IMR-90 (cell line): Measurements from ENCODE around the gene STRA6.

Experiments
- BHLHE40 ChIP-seq: fragments of 150-350 bp; IDR thresholded peaks from 2 replicates; pipeline ENCODE4 v1.6.1; 2016; ENCODE audit warnings: mild to moderate bottlenecking, low read depth, low read length
- CEBPB ChIP-seq: IDR thresholded peaks from 2 replicates; pipeline ENCODE4 v1.6.1; 2012; ENCODE audit warnings: low read depth, low read length, improper control_type of control experiment
- MAFK ChIP-seq: IDR thresholded peaks from 2 replicates; pipeline ENCODE4 v1.6.1; 2012; ENCODE audit warnings: low read depth, low read length, improper control_type of control experiment
- MAZ ChIP-seq: IDR thresholded peaks from 2 replicates; pipeline ENCODE4 v1.6.1; 2012; ENCODE audit warnings: low read depth, mild to moderate bottlenecking, low read length, improper control_type of control experiment, moderate library complexity, borderline replicate concordance
- MXI1 ChIP-seq: IDR thresholded peaks from 2 replicates; pipeline ENCODE4 v1.6.1; 2012; ENCODE audit warnings: low read depth, mild to moderate bottlenecking, low read length, moderate library complexity, borderline replicate concordance
- POLR2A ChIP-seq: IDR thresholded peaks from 2 replicates; pipeline ENCODE4 v1.6.1; 2012; ENCODE audit warnings: mild to moderate bottlenecking, low read depth, low read length
- RAD21 ChIP-seq: IDR thresholded peaks from 2 replicates; pipeline ENCODE4 v1.6.1; 2012; ENCODE audit warnings: low read length, improper control_type of control experiment
- RFX5 ChIP-seq: IDR thresholded peaks from 2 replicates; pipeline ENCODE4 v1.8.0; 2012; ENCODE audit warnings: low read depth, mild to moderate bottlenecking, low read length, moderate library complexity
- SMC3 ChIP-seq: fragments of 150-350 bp; IDR thresholded peaks from 2 replicates; pipeline ENCODE4 v1.6.1; 2016; ENCODE audit warnings: low read depth, mild to moderate bottlenecking, antibody characterized with exemption, low read length, moderate library complexity
- TF ChIP-seq, protein P1 (sequence below): conservative IDR thresholded peaks from 2 replicates; pipeline ENCODE4 v1.5.1; 2012; ENCODE audit warnings: mild to moderate bottlenecking, low read depth, low read length, improper control_type of control experiment
- TF ChIP-seq, protein P2 (sequence below): fragments of 150-350 bp; IDR thresholded peaks from 2 replicates; pipeline ENCODE4 v1.6.1; 2017; ENCODE audit warnings: mild to moderate bottlenecking, antibody characterized with exemption, low read length, low read depth
- TF ChIP-seq, protein P3 (sequence below): fragments of 150-350 bp; IDR thresholded peaks from 2 replicates; pipeline ENCODE4 v1.6.1; 2016; ENCODE audit warnings: low read depth, mild to moderate bottlenecking, low read length, moderate library complexity, borderline replicate concordance

DNA sequence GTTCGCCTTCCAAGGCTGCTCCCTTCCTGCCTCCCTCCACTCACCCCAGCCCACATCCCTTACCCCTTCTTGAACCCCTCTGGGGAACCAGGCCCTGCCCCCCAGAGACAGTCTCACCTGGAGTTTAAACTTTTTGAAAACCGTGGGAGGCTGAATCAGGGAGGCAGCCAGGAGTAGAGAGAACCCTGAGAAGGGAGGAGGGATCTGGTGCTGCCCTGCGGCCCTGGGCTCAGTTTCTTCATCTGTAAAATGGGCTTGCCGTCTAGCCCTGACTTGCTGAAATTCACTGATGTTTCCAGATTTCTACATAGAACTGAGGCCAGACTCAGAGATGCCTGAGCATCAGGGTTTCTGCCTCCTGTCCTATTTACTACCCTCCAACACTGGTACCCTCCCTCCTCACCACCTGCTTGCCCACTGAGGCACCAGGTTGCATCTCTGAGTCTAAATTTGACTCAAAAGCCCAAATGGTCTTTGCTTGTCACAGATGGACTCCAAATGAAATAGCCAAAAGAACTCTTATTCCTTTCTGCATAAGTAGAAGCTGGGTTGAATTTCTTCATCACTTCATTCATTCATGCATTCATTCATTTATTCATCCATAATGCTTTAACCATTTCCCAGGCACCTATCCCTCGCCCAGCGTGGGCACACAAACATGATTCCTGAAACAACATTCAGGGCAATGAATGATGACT, 11.9 kb upstream of the STRA6 start:
- TF ChIP-seq BHLHE40 (no peak), RAD21 (no peak), SMC3 (no peak), MAFK (no peak), POLR2A (no peak), MXI1 (no peak), CEBPB (no peak), RFX5 (no peak), MAZ (no peak)
- TF ChIP-seq, protein P1, sequence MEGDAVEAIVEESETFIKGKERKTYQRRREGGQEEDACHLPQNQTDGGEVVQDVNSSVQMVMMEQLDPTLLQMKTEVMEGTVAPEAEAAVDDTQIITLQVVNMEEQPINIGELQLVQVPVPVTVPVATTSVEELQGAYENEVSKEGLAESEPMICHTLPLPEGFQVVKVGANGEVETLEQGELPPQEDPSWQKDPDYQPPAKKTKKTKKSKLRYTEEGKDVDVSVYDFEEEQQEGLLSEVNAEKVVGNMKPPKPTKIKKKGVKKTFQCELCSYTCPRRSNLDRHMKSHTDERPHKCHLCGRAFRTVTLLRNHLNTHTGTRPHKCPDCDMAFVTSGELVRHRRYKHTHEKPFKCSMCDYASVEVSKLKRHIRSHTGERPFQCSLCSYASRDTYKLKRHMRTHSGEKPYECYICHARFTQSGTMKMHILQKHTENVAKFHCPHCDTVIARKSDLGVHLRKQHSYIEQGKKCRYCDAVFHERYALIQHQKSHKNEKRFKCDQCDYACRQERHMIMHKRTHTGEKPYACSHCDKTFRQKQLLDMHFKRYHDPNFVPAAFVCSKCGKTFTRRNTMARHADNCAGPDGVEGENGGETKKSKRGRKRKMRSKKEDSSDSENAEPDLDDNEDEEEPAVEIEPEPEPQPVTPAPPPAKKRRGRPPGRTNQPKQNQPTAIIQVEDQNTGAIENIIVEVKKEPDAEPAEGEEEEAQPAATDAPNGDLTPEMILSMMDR: no peak
- TF ChIP-seq, protein P2, sequence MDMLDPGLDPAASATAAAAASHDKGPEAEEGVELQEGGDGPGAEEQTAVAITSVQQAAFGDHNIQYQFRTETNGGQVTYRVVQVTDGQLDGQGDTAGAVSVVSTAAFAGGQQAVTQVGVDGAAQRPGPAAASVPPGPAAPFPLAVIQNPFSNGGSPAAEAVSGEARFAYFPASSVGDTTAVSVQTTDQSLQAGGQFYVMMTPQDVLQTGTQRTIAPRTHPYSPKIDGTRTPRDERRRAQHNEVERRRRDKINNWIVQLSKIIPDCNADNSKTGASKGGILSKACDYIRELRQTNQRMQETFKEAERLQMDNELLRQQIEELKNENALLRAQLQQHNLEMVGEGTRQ: no peak
- TF ChIP-seq, protein P3, sequence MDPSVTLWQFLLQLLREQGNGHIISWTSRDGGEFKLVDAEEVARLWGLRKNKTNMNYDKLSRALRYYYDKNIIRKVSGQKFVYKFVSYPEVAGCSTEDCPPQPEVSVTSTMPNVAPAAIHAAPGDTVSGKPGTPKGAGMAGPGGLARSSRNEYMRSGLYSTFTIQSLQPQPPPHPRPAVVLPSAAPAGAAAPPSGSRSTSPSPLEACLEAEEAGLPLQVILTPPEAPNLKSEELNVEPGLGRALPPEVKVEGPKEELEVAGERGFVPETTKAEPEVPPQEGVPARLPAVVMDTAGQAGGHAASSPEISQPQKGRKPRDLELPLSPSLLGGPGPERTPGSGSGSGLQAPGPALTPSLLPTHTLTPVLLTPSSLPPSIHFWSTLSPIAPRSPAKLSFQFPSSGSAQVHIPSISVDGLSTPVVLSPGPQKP: no peak
